AG04450 (cell line): Measurements from ENCODE around the gene CLDN9. TPM values are rescaled to one million over a fixed set of nuclear protein-coding genes. Genes with fewer than 3 reads are reported as not detected.

Source experiments
- CTCF ChIA-PET: fragments of 300-600, 350-600 bp; formaldehyde crosslinking; extraction: SDS; loops from one replicate; lab custom pipeline; 2022; ENCODE audit warnings: antibody characterized with exemption, inconsistent platforms; lab: Charles Lee
- POLR2A ChIA-PET: fragments of 350-600 bp; formaldehyde crosslinking; extraction: SDS; loops from one replicate; lab custom pipeline; 2021; ENCODE audit warnings: antibody characterized with exemption, inconsistent platforms; lab: Yijun Ruan, JAX
- DNase-seq: peaks from one replicate; pipeline ENCODE4 v3.0.0-alpha.2; 2011; ENCODE audit warnings: low read depth, low spot score
- H3K27ac ChIP-seq: one replicate; pipeline ENCODE4 v1.5.1; 2012; ENCODE audit warnings: low read depth, low read length, control low read depth
- H3K27me3 ChIP-seq: one replicate; pipeline ENCODE4 v1.6.0; 2012; ENCODE audit warnings: low read length; ENCODE audit not compliant: control insufficient read depth, insufficient read depth
- H3K4me3 ChIP-seq: 2 replicates; pipeline ENCODE4 v1.5.1; 2011; ENCODE audit warnings: mild to moderate bottlenecking, low read depth, low read length, control low read depth
- H3K9me3 ChIP-seq: 2 replicates; pipeline ENCODE4 v1.5.1; 2012; ENCODE audit warnings: low read length; ENCODE audit not compliant: control insufficient read depth, insufficient read depth
- polyA plus RNA-seq: library from polyadenylated mRNA; depleted of rRNA; stranded (reverse); fragments of >200 nt; gene quantifications from 2 replicates; pipeline ENCODE4 v1.2.3, GENCODE V29; 2011
- TF ChIP-seq, protein P1 (sequence below): IDR thresholded peaks from 2 replicates; pipeline ENCODE4 v1.5.1; 2011; ENCODE audit warnings: low read depth, low read length, control low read depth, inconsistent platforms

Gene CLDN9
- polyA plus RNA-seq, 1 experiment: not detected

DNA sequence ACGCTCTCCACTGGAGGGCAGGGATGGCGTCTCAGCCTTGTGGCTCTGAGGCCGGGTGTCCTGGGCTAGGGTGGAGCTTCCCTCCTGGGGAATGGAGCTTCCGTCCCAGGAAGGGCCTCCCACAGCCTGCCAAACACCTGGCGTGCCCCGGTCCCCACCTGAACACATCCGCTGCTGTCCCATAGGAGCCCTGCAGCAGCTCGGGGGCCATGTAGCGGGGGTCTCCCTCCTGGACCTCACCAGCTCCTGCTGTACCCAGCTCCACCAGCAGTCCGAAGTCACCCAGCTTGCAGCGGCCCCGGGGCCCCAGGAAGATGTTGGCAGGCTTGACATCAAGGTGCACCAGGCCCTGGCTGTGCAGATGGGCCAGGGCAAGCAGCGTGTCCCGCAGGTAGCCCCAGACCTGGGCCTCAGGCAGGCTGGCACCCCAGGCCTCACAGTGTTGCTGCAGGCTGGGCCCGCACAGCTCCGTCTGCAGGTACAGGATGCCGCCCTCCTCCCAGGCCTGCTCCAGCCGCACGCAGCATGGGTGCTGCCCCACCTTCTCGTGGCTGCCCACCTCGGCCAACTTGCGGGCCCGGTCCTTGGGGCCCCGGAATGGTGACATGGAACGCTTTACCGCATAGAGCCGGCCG lies 37.4 kb upstream of the CLDN9 start:
- H3K9me3 ChIP-seq: no peaks in the 10 kb centered on the region; the same call in 1 of the 2 replicates
- DNase-seq: no peak
- CTCF ChIA-PET: interaction anchor here (1.5 kb wide), 1 partner anchor 13 kb away, joined by 5 read pairs; no protein-coding TSS in a partner anchor
- H3K27ac ChIP-seq: no peak overlapping the region
- H3K4me3 ChIP-seq: no peak overlapping the region
- TF ChIP-seq, protein P1, sequence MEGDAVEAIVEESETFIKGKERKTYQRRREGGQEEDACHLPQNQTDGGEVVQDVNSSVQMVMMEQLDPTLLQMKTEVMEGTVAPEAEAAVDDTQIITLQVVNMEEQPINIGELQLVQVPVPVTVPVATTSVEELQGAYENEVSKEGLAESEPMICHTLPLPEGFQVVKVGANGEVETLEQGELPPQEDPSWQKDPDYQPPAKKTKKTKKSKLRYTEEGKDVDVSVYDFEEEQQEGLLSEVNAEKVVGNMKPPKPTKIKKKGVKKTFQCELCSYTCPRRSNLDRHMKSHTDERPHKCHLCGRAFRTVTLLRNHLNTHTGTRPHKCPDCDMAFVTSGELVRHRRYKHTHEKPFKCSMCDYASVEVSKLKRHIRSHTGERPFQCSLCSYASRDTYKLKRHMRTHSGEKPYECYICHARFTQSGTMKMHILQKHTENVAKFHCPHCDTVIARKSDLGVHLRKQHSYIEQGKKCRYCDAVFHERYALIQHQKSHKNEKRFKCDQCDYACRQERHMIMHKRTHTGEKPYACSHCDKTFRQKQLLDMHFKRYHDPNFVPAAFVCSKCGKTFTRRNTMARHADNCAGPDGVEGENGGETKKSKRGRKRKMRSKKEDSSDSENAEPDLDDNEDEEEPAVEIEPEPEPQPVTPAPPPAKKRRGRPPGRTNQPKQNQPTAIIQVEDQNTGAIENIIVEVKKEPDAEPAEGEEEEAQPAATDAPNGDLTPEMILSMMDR: no peak
- POLR2A ChIA-PET: no interaction called here
- H3K27me3 ChIP-seq: no peaks in the 10 kb centered on the region

DNA sequence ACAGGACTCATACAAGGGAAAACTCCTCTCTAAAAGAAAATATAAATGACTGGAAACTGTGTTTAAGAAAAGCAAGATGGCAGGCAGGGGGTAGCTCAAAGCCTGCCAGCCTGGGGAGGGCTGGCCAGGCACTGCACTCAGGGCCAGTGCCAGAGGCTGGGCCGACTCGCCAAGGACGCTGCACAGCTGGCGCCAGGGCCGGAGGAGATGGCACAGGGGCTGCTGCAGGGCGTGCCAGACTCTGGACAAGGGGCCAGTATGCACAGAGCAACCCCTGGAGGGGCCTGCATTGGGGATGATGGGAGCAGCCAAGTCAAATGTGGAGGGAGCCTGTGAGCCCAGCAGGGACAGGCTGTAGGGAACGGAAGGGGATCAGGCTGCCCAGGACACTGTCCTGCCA lies 36.5 kb upstream of the CLDN9 start:
- no peak for DNase-seq
- Histone ChIP-seq H3K27ac (no peak overlapping the region), H3K4me3 (no peak overlapping the region), H3K9me3 (peaks cover 5% of the 10 kb centered on the region; the same call in 1 of the 2 replicates), H3K27me3 (no peaks in the 10 kb centered on the region)
- ChIA-PET POLR2A (no interaction called here), CTCF (interaction anchor here (1.5 kb wide), 1 partner anchor 14 kb away, joined by 5 read pairs; no protein-coding TSS in a partner anchor)
- TF ChIP-seq, protein P1: no peak

DNA sequence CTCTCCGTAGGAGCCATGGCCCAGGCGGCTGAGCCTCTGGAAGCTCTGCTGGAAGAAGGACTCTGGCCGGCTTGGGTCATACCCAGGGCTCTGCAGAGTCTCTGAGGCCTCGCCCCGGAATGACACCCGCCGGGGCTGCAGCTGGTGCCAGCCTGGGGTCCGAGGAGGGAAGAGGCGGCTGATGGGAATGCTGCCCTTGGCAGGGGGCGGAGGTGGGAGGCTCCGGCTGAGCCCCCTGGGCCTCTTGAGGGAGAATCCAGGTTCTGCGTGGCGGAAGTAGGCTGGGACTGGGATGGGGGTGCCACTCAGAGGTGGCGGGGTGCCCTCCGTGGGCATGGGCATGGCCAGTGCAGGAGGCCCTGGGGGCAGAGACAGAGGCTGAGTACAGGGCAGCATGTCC lies 36.0 kb upstream of the CLDN9 start:
- CTCF ChIA-PET: no interaction called here
- TF ChIP-seq, protein P1: no peak
- Histone ChIP-seq H3K4me3 (no peak overlapping the region), H3K9me3 (peaks cover 5% of the 10 kb centered on the region; the same call in 1 of the 2 replicates), H3K27me3 (no peaks in the 10 kb centered on the region), H3K27ac (no peak overlapping the region)
- no peak for DNase-seq
- POLR2A ChIA-PET: no interaction called here

DNA sequence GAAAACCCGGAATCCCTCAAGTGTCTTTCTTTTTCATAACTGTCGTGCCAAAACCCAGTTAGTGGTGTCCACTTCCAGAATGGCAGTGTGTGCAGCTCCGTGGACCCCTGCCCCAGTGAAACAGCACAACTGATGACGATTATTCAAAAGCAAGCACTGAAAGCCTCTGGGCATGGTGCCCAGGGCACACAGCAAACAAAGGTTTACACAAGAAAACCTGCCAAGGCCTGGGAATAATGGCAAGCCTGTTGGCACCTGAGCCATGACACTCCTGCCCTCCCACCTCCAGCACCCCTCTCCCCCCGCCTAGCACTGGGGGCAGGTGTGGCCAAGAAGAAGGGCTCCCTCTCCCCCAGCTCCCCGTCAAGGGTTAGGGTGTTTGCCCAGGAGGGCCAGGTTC lies 35.3 kb upstream of the CLDN9 start:
- Histone ChIP-seq H3K4me3 (no peak overlapping the region), H3K27me3 (no peaks in the 10 kb centered on the region), H3K27ac (no peak overlapping the region), H3K9me3 (peaks cover 5% of the 10 kb centered on the region; the same call in 1 of the 2 replicates)
- TF ChIP-seq, protein P1: no peak
- ChIA-PET CTCF (interaction anchor here (0.6 kb wide), 2 partner anchors 25 to 305 kb away, joined by 4 to 5 read pairs; no protein-coding TSS in a partner anchor), POLR2A (no interaction called here)
- DNase-seq: no peak

DNA sequence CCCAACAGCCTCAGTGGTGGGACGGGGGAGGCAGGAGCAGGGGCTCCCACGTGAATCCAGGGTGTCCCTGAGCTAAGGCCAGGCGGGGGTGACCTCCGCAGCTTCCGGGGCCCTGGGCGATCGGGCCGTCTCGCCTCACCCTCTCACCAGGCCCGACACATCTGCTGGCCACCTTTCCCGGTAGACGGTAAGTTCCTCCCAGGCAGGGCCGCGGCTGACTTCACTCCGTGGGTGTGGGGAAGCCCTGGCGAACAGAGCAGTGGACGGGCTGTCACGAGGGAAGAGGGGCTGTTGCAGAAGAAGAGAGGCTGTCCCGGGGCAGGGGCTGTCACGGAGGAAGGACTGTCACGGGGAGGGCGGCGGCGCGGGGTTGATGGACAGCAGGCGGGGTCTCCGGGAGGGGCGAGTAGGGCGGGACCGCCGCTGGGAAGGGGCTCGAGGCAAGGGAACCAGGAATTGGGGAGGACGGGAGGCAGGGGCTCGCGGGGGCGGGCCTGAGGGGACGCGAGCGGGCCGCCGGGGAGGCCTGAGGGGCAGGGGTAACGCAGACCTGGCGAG lies 33.0 kb upstream of the CLDN9 start:
- TF ChIP-seq, protein P1: no peak
- no peak for DNase-seq
- Histone ChIP-seq H3K27ac (no peak overlapping the region), H3K27me3 (no peaks in the 10 kb centered on the region), H3K9me3 (peaks cover 5% of the 10 kb centered on the region; the same call in 1 of the 2 replicates), H3K4me3 (peak overlapping the region; percentile 80)
- ChIA-PET POLR2A (interaction anchor here (0.5 to 2.1 kb wide), 4 partner anchors 10 to 74 kb away, joined by 3 to 10 read pairs (median 8); partner anchors contain the start of genes PAQR4 and TNFRSF12A), CTCF (no interaction called here)
